PC-3 (cell line): ENCODE results near the gene AMER3. TPM values are rescaled to one million over a fixed set of nuclear protein-coding genes. Genes with fewer than 3 reads are reported as not detected.
A peak's percentile ranks its signal among the peaks of the same experiment; 100 is the strongest.

ENCODE experiments used
- ATAC-seq: fragments of 200-7000 bp; cut with Tn5 transposase; 2 replicates; pipeline ENCODE4 v1.9.1; 2020; ENCODE audit warnings: mild to moderate bottlenecking, moderate library complexity
- BruUV-seq: library from RNA; stranded (reverse); fragments of 400-500 nt; replicated peaks from 2 replicates; lab custom pipeline; 2021; lab: Mats Ljungman, UMichigan
- CTCF ChIA-PET: fragments of 300-600 bp; sonication (Branson Sonifier 250); formaldehyde crosslinking; loops from one replicate; lab custom pipeline; 2022; ENCODE audit warnings: antibody characterized with exemption; lab: Charles Lee
- POLR2A ChIA-PET: fragments of 300-600 bp; sonication (Branson Sonifier 250); formaldehyde crosslinking; loops from one replicate; lab custom pipeline; 2022; ENCODE audit warnings: antibody characterized with exemption; ENCODE audit not compliant: unreplicated experiment; lab: Charles Lee
- DNase-seq: peaks from one replicate; pipeline ENCODE4 v3.0.0-alpha.2; 2015
- H2AFZ ChIP-seq: fragments of 300-600 bp; sonication (generic); 2 replicates; pipeline ENCODE4 v1.6.0; 2016; ENCODE audit warnings: antibody characterized with exemption, low read length
- H3F3A ChIP-seq: fragments of 300-600 bp; sonication (generic); one replicate; pipeline ENCODE4 v1.6.0; 2017; ENCODE audit warnings: antibody characterized with exemption, low read length, control low read depth, mild to moderate bottlenecking; ENCODE audit not compliant: unreplicated experiment
- H3K27ac ChIP-seq: fragments of 300-600 bp; sonication (generic); 2 replicates; pipeline ENCODE4 v1.5.1; 2016; ENCODE audit warnings: mild to moderate bottlenecking, low read length
- H3K27me3 ChIP-seq: fragments of 300-600 bp; sonication (generic); 2 replicates; pipeline ENCODE4 v1.6.1; 2016; ENCODE audit warnings: low read length, mixed read lengths
- H3K36me3 ChIP-seq: fragments of 300-600 bp; sonication (generic); 2 replicates; pipeline ENCODE4 v1.6.1; 2016; ENCODE audit warnings: low read depth, mixed run types, low read length, mixed read lengths
- H3K4me1 ChIP-seq: fragments of 300-600 bp; sonication (generic); 2 replicates; pipeline ENCODE4 v1.5.1; 2016; ENCODE audit warnings: low read length; ENCODE audit not compliant: insufficient read depth
- H3K4me2 ChIP-seq: fragments of 300-600 bp; sonication (generic); 2 replicates; pipeline ENCODE4 v1.6.0; 2016; ENCODE audit warnings: low read length
- H3K4me3 ChIP-seq: fragments of 300-600 bp; sonication (generic); 2 replicates; pipeline ENCODE4 v1.5.1; 2016; ENCODE audit warnings: mild to moderate bottlenecking, low read length, mixed read lengths
- H3K79me2 ChIP-seq: fragments of 300-600 bp; sonication (generic); 2 replicates; pipeline ENCODE4 v1.6.1; 2017; ENCODE audit warnings: low read length, mixed read lengths
- H3K9ac ChIP-seq: fragments of 300-600 bp; sonication (generic); 2 replicates; pipeline ENCODE4 v1.6.0; 2016; ENCODE audit warnings: mild to moderate bottlenecking, low read length
- H3K9me2 ChIP-seq: fragments of 300-600 bp; sonication (generic); replicated peaks from 2 replicates; pipeline ENCODE4 v1.6.1; 2016; ENCODE audit warnings: mixed run types, low read length, mixed read lengths
- H3K9me3 ChIP-seq: fragments of 300-600 bp; sonication (generic); 2 replicates; pipeline ENCODE4 v1.6.1; 2016; ENCODE audit warnings: low read length, mixed read lengths
- H4K20me1 ChIP-seq: fragments of 300-600 bp; sonication (generic); 2 replicates; pipeline ENCODE4 v1.6.1; 2016; ENCODE audit warnings: low read length, mixed read lengths
- EZH2 ChIP-seq: fragments of 300-600 bp; sonication (generic); IDR thresholded peaks from one replicate; pipeline ENCODE4 v1.6.1; 2017; ENCODE audit warnings: antibody characterized with exemption, mild to moderate bottlenecking, low read length; ENCODE audit not compliant: unreplicated experiment
- EZH2phosphoT487 ChIP-seq: fragments of 300-600 bp; sonication (generic); IDR thresholded peaks from 2 replicates; pipeline ENCODE4 v1.6.1; 2018; ENCODE audit warnings: mild to moderate bottlenecking, antibody characterized with exemption, low read length, borderline replicate concordance
- intact Hi-C: fragments of 100-400 bp; cut with micrococcal nuclease; formaldehyde crosslinking; loops from 2 replicates; pipeline ENCODE4 v1.9.0; 2023
- total RNA-seq: library from RNA; depleted of rRNA; stranded (reverse); fragments of >200 nt; gene quantifications from 2 replicates; pipeline ENCODE4 v1.2.3, GENCODE V29; 2014
- TF ChIP-seq, protein P1 (sequence below): fragments of 300-600 bp; sonication (generic); conservative IDR thresholded peaks from 2 replicates; pipeline ENCODE4 v1.5.1; 2017; ENCODE audit warnings: antibody characterized with exemption, low read depth, mild to moderate bottlenecking, low read length

AMER3 gene
- total RNA-seq, 1 experiment from 2014 or later = not detected

DNA sequence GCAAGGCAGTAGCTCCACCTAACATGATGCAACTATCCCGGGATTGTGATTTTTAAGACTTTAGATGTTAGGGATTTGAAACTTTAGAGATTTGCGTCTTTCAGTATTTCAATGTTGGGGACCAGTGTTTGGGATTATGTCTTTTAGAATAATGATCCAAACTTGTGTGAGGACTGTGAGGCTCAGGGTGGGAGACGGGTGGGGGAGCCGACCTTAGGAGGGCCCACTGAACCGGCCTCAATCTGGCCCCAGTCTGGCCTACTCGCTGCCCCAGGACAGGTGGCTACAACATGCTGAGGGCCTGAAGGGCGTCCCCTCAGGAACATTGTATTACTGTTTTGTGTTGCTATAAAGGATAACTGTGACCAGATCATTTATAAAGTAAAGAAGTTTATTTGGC lies 10.7 kb downstream of the AMER3 start:
- BruUV-seq = no TSS peak
- no peak overlapping the region for H3K27ac ChIP-seq
- no peak overlapping the region for H3K9ac ChIP-seq
- H3F3A ChIP-seq = no peaks in the 10 kb centered on the region
- peaks cover 64% of the 10 kb centered on the region for H3K27me3 ChIP-seq
- ChIA-PET POLR2A (no interaction called here), CTCF (no interaction called here)
- no peak overlapping the region for H2AFZ ChIP-seq
- no peak overlapping the region for H3K4me3 ChIP-seq
- H3K9me3 ChIP-seq = no peaks in the 10 kb centered on the region
- intact Hi-C loops = no loop called here
- H3K4me1 ChIP-seq = no peaks in the 10 kb centered on the region
- DNase-seq (no peak), ATAC-seq (no peak)
- H3K79me2 ChIP-seq = no peaks in the 10 kb centered on the region
- TF ChIP-seq, protein P1, sequence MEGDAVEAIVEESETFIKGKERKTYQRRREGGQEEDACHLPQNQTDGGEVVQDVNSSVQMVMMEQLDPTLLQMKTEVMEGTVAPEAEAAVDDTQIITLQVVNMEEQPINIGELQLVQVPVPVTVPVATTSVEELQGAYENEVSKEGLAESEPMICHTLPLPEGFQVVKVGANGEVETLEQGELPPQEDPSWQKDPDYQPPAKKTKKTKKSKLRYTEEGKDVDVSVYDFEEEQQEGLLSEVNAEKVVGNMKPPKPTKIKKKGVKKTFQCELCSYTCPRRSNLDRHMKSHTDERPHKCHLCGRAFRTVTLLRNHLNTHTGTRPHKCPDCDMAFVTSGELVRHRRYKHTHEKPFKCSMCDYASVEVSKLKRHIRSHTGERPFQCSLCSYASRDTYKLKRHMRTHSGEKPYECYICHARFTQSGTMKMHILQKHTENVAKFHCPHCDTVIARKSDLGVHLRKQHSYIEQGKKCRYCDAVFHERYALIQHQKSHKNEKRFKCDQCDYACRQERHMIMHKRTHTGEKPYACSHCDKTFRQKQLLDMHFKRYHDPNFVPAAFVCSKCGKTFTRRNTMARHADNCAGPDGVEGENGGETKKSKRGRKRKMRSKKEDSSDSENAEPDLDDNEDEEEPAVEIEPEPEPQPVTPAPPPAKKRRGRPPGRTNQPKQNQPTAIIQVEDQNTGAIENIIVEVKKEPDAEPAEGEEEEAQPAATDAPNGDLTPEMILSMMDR = no peak
- TF ChIP-seq EZH2 (no peak), EZH2phosphoT487 (no peak)
- H4K20me1 ChIP-seq = no peaks in the 10 kb centered on the region
- H3K9me2 ChIP-seq = no peaks in the 10 kb centered on the region
- H3K36me3 ChIP-seq = no peaks in the 10 kb centered on the region
- H3K4me2 ChIP-seq = no peak overlapping the region

DNA sequence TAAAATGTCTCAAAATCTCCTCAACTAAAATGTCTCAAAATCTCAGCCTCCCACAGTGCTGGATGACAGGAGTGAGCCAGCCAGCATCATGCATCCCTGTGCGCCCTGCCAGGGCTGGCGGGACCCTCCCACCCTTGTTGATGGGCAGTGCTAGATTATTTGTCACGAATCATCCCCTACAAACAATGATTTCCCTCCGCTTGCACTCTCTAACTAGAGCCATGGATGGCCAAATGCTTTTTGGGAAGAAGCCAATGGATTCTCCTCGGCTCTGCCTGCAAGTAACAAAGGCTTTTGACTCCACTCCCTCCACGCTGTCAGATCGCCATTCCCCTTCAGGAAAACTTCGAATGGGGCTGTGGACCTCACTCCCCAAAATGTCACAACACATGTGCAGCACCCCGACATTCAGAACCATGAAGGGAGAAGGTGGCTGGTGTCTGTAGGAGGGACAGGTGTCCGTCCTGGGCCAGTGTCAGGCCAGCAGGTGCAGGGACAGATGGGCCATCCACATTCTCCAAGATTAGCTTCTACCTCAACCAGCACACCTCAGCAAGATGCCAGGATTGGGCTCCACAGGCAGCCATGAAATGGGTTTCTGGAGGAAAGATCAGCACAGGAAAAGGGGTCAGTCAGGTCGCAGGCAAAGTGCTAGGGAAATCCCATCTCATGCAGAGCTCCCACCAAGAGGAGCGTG lies 11.5 kb downstream of the AMER3 start:
- no TSS peak for BruUV-seq
- intact Hi-C loops = no loop called here
- no peaks in the 10 kb centered on the region for H3F3A ChIP-seq
- H3K4me3 ChIP-seq = no peak overlapping the region
- DNase-seq (no peak), ATAC-seq (no peak)
- H3K27me3 ChIP-seq = peaks cover 56% of the 10 kb centered on the region
- no peak overlapping the region for H3K4me2 ChIP-seq
- no peaks in the 10 kb centered on the region for H3K36me3 ChIP-seq
- TF ChIP-seq, protein P1 = no peak
- TF ChIP-seq EZH2phosphoT487 (no peak), EZH2 (no peak)
- no peak overlapping the region for H2AFZ ChIP-seq
- no peaks in the 10 kb centered on the region for H3K4me1 ChIP-seq
- H4K20me1 ChIP-seq = no peaks in the 10 kb centered on the region
- no peak overlapping the region for H3K9ac ChIP-seq
- H3K9me3 ChIP-seq = no peaks in the 10 kb centered on the region
- H3K9me2 ChIP-seq = no peaks in the 10 kb centered on the region
- no peak overlapping the region for H3K27ac ChIP-seq
- CTCF ChIA-PET = no interaction called here
- POLR2A ChIA-PET = no interaction called here
- H3K79me2 ChIP-seq = no peaks in the 10 kb centered on the region

DNA sequence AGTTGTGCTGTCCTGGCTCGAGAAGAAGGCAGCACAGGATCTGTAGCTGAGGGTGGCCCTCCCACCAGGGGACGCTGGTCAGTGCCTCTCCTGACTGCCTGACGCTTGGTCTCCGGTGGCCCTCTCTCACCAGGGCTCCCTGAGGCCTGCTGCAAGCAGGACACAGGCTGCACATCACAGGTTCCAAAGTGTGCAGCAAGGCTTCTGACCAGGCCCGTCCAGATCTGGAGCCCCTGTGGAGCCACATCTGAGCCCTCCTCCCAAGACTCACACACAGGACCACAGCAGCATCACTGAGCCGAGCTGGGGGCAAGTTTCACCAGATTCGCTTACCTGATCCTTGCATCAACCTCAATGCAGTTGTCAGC lies 12.1 kb downstream of the AMER3 start:
- H3K9me2 ChIP-seq = no peaks in the 10 kb centered on the region
- no peaks in the 10 kb centered on the region for H3K36me3 ChIP-seq
- H3K27me3 ChIP-seq = peaks cover 51% of the 10 kb centered on the region
- TF ChIP-seq, protein P1 = 0 out of 2 replicates have a peak, but pooled peaks have one; percentile 17
- TF ChIP-seq EZH2 (no peak), EZH2phosphoT487 (no peak)
- H3K9ac ChIP-seq = no peak overlapping the region
- H3K79me2 ChIP-seq = no peaks in the 10 kb centered on the region
- ChIA-PET CTCF (no interaction called here), POLR2A (no interaction called here)
- no peaks in the 10 kb centered on the region for H3K4me1 ChIP-seq
- H3F3A ChIP-seq = no peaks in the 10 kb centered on the region
- DNase-seq (no peak), ATAC-seq (no peak)
- H4K20me1 ChIP-seq = no peaks in the 10 kb centered on the region
- intact Hi-C loops = no loop called here
- H3K9me3 ChIP-seq = no peaks in the 10 kb centered on the region
- no peak overlapping the region for H3K4me3 ChIP-seq
- no peak overlapping the region for H3K27ac ChIP-seq
- no peak overlapping the region for H3K4me2 ChIP-seq
- H2AFZ ChIP-seq = no peak overlapping the region
- BruUV-seq = no TSS peak
